H1 (cell line): Measurements from ENCODE around the gene SKA1. TPM values are rescaled to one million over a fixed set of nuclear protein-coding genes. Genes with fewer than 3 reads are reported as not detected.

Experiments used
- CTCF ChIA-PET: fragments of 300-600 bp; sonication (Branson Sonifier 250); formaldehyde crosslinking; loops from one replicate; lab custom pipeline; 2021; ENCODE audit not compliant: partially characterized antibody; lab: Charles Lee
- POLR2A ChIA-PET: fragments of 300-600 bp; sonication (Branson Sonifier 250); formaldehyde crosslinking; loops from one replicate; lab custom pipeline; 2021; ENCODE audit warnings: inconsistent platforms; ENCODE audit not compliant: partially characterized antibody; lab: Charles Lee
- DNase-seq, 2 experiments: peaks; one replicate each; pipeline versions ENCODE4 v3.0.0 to v3.0.0-alpha.2; 2010 to 2022; ENCODE audit warnings: low spot score in 2 of 2, low read depth in 1 of 2, mixed read lengths in 1 of 2
- FAIRE-seq: peaks from 2 replicates; lab custom pipeline; 2011; peaks lifted over from hg19 to GRCh38; lab: Jason Lieb, UNC
- H2AFZ ChIP-seq: 2 replicates; pipeline ENCODE4 v1.8.1; 2012; ENCODE audit warnings: low read length, inconsistent platforms
- H2AK5ac ChIP-seq: 2 replicates; pipeline ENCODE4 v1.6.1; 2013; ENCODE audit warnings: low read depth, low read length
- H2BK120ac ChIP-seq: replicated peaks from 2 replicates; pipeline ENCODE3; 2013; ENCODE audit warnings: low read depth, low read length, inconsistent platforms
- H2BK12ac ChIP-seq: 2 replicates; pipeline ENCODE4 v1.6.1; 2013; ENCODE audit warnings: low read depth, low read length
- H2BK15ac ChIP-seq: 2 replicates; pipeline ENCODE4 v1.6.1; 2013; ENCODE audit warnings: low read length
- H2BK20ac ChIP-seq: 2 replicates; pipeline ENCODE4 v1.6.1; 2013; ENCODE audit warnings: low read length
- H2BK5ac ChIP-seq: 2 replicates; pipeline ENCODE4 v1.6.1; 2013; ENCODE audit warnings: low read depth, low read length
- H3K14ac ChIP-seq: 2 replicates; pipeline ENCODE4 v1.6.1; 2013; ENCODE audit warnings: inconsistent platforms; ENCODE audit not compliant: insufficient read length
- H3K18ac ChIP-seq: 2 replicates; pipeline ENCODE4 v1.6.1; 2013; ENCODE audit warnings: low read length; ENCODE audit errors: extremely low read depth
- H3K23ac ChIP-seq: 2 replicates; pipeline ENCODE4 v1.6.1; 2013; ENCODE audit warnings: inconsistent platforms; ENCODE audit not compliant: insufficient read length
- H3K23me2 ChIP-seq: 2 replicates; pipeline ENCODE4 v1.6.1; 2013; ENCODE audit warnings: low read depth, low read length
- H3K27ac ChIP-seq: 2 replicates; pipeline ENCODE4 v1.6.1; 2011; ENCODE audit warnings: low read depth, low read length, inconsistent platforms
- H3K27me3 ChIP-seq, 4 experiments: replicated peaks in 1 of 4; 1 replicate in 1 of 4; 2 replicates in 3 of 4; pipeline versions ENCODE4 v1.6.1 to v1.8.1; 2011 to 2013; ENCODE audit warnings: low read length in 3 of 4, mild to moderate bottlenecking in 3 of 4, inconsistent platforms in 2 of 4, mixed read lengths in 2 of 4, moderate library complexity in 1 of 4; ENCODE audit not compliant: control insufficient read depth in 3 of 4, insufficient read depth in 3 of 4; ENCODE audit errors: extremely low read depth in 1 of 4
- H3K36me3 ChIP-seq, 4 experiments: 2 replicates each; pipeline versions ENCODE4 v1.6.1 to v1.8.1; 2011 to 2013; ENCODE audit warnings: mild to moderate bottlenecking in 4 of 4, low read length in 3 of 4, moderate library complexity in 2 of 4, control low read depth in 1 of 4, inconsistent platforms in 1 of 4; ENCODE audit not compliant: insufficient read depth in 4 of 4, control insufficient read depth in 2 of 4
- H3K4ac ChIP-seq: replicated peaks from 2 replicates; pipeline ENCODE3; 2013; ENCODE audit warnings: low read length, low read depth, mixed read lengths, inconsistent platforms; ENCODE audit not compliant: insufficient read length
- H3K4me1 ChIP-seq, 4 experiments: replicated peaks in 1 of 4; 1 replicate in 1 of 4; 2 replicates in 3 of 4; pipeline versions ENCODE4 v1.6.1 to v1.8.1; 2011 to 2013; ENCODE audit warnings: low read length in 3 of 4, inconsistent platforms in 2 of 4, mixed read lengths in 1 of 4; ENCODE audit not compliant: insufficient read depth in 4 of 4, control insufficient read depth in 3 of 4
- H3K4me2 ChIP-seq, 2 experiments: 2 replicates each; pipeline versions ENCODE4 v1.6.1 to v1.8.1; 2011 to 2013; ENCODE audit warnings: low read depth in 2 of 2, low read length in 2 of 2, control low read depth in 1 of 2, inconsistent platforms in 1 of 2, mild to moderate bottlenecking in 1 of 2; ENCODE audit not compliant: insufficient read depth in 1 of 2
- H3K4me3 ChIP-seq, 4 experiments: fragments of 200-600, 300-600 bp in 1 of 4; sonication (generic), shearing (Covaris generic), sonication (Bioruptor Twin) in 1 of 4; 2 replicates each; pipeline versions ENCODE4 v1.5.1 to v1.8.1; 2011 to 2016; ENCODE audit warnings: low read length in 4 of 4, low read depth in 3 of 4, control low read depth in 2 of 4, inconsistent platforms in 2 of 4, mild to moderate bottlenecking in 2 of 4, mixed read lengths in 1 of 4, moderate library complexity in 1 of 4; ENCODE audit not compliant: insufficient read depth in 2 of 4; ENCODE audit errors: extremely low read depth in 1 of 4
- H3K56ac ChIP-seq: replicated peaks from 2 replicates; pipeline ENCODE3; 2013; ENCODE audit warnings: low read depth, mild to moderate bottlenecking, mixed read lengths, low read length, inconsistent platforms; ENCODE audit not compliant: insufficient read length
- H3K79me1 ChIP-seq: 2 replicates; pipeline ENCODE4 v1.6.1; 2013; ENCODE audit warnings: low read depth, low read length, control low read depth
- H3K79me2 ChIP-seq, 2 experiments: 2 replicates each; pipeline versions ENCODE4 v1.6.1 to v1.8.1; 2012 to 2013; ENCODE audit warnings: low read length in 2 of 2, mild to moderate bottlenecking in 2 of 2, inconsistent platforms in 1 of 2; ENCODE audit not compliant: insufficient read depth in 2 of 2, control insufficient read depth in 1 of 2
- H3K9ac ChIP-seq, 4 experiments: replicated peaks in 1 of 4; 1 replicate in 1 of 4; 2 replicates in 3 of 4; pipeline versions ENCODE4 v1.6.1 to v1.8.1; 2011 to 2013; ENCODE audit warnings: low read depth in 3 of 4, low read length in 3 of 4, control low read depth in 2 of 4, mild to moderate bottlenecking in 2 of 4, moderate library complexity in 2 of 4, inconsistent platforms in 1 of 4; ENCODE audit errors: extremely low read depth in 1 of 4
- H3K9me3 ChIP-seq, 2 experiments: 2 replicates each; pipeline versions ENCODE4 v1.6.1 to v1.8.1; 2012 to 2013; ENCODE audit warnings: mild to moderate bottlenecking in 2 of 2, moderate library complexity in 2 of 2, control low read depth in 1 of 2, inconsistent platforms in 1 of 2, low read depth in 1 of 2, low read length in 1 of 2, mixed read lengths in 1 of 2; ENCODE audit not compliant: insufficient read depth in 2 of 2
- H4K20me1 ChIP-seq, 2 experiments: replicated peaks in 1 of 2; 2 replicates each; pipeline versions ENCODE3 to v1.8.1; 2011 to 2013; ENCODE audit warnings: inconsistent platforms in 2 of 2, low read length in 2 of 2, mild to moderate bottlenecking in 1 of 2; ENCODE audit not compliant: insufficient read depth in 2 of 2, control insufficient read depth in 1 of 2
- H4K5ac ChIP-seq: 2 replicates; pipeline ENCODE4 v1.6.1; 2013; ENCODE audit warnings: low read length, low read depth, mixed read lengths, inconsistent platforms; ENCODE audit not compliant: insufficient read length
- H4K8ac ChIP-seq: 2 replicates; pipeline ENCODE4 v1.8.0; 2013; ENCODE audit warnings: mild to moderate bottlenecking, moderate library complexity, low read length, inconsistent platforms; ENCODE audit not compliant: insufficient read depth; ENCODE audit errors: extremely low read depth
- H4K91ac ChIP-seq: replicated peaks from 2 replicates; pipeline ENCODE3; 2013; ENCODE audit warnings: low read length, mixed read lengths, inconsistent platforms; ENCODE audit not compliant: insufficient read length
- JUN ChIP-seq: IDR thresholded peaks from 2 replicates; pipeline ENCODE4 v1.6.1; 2011; ENCODE audit warnings: low read depth, mild to moderate bottlenecking, improper control_type of control experiment, low read length
- RBBP5 ChIP-seq: IDR thresholded peaks from 2 replicates; pipeline ENCODE4 v1.7.1; 2012; ENCODE audit warnings: low read depth, mild to moderate bottlenecking, inconsistent platforms, low read length, moderate library complexity, borderline replicate concordance
- SAP30 ChIP-seq: fragments of 300-600 bp; sonication (generic); IDR thresholded peaks from 2 replicates; pipeline ENCODE4 v1.7.1; 2012; ENCODE audit warnings: low read length, moderate library complexity, mild to moderate bottlenecking, inconsistent platforms; ENCODE audit not compliant: insufficient read depth, insufficient replicate concordance
- WGBS, 2 experiments: shearing (Covaris generic) in 1 of 2; methylation state at CpG; one replicate each; pipeline versions ENCODE4 v1.1.6 to v1.1.7; 2013 to 2015; ENCODE audit warnings: low lambda C conversion rate in 2 of 2, mixed read lengths in 2 of 2, inconsistent platforms in 1 of 2, low coverage in 1 of 2, missing lambda C conversion rate in 1 of 2; ENCODE audit not compliant: insufficient replicate concordance in 2 of 2, insufficient coverage in 1 of 2, insufficient read length in 1 of 2; ENCODE audit errors: extremely low coverage in 1 of 2, missing lambda C conversion rate in 1 of 2; 5-methylcytosine and 5-hydroxymethylcytosine counted together
- polyA plus RNA-seq, 7 experiments: library from polyadenylated mRNA; depleted of rRNA in 3 of 7; stranded (reverse) in 5 of 7; unstranded in 2 of 7; fragments of >200 nt in 5 of 7; fragments of 200-250 nt in 2 of 7; gene quantifications; 1 replicate in 5 of 7; 2 replicates in 1 of 7; 4 replicates in 1 of 7; pipeline versions ENCODE4 v1.2.1 to v1.2.3, GENCODE V29; 2011 to 2013; ENCODE audit warnings: missing spikeins in 2 of 7, mixed read lengths in 2 of 7
- total RNA-seq: library from RNA; stranded (reverse); fragmentation: NEBNext Ultra II Directional; extraction: Animal tissue kit (Norgen Biotek cat#: 25700); gene quantifications from 2 replicates; pipeline ENCODE4 v1.2.1, GENCODE V29; 2021

SKA1 gene
- total and polyA plus RNA-seq, 2 of the 8 experiments (the other 6 are each of a cell fraction or from before 2014, with no cell fraction given), result 8.6 to 22.9 TPM

GRCh38 chr18:50410008-50410407, 35.2 kb downstream of the SKA1 start:
- Histone ChIP-seq H3K9me3 (no peaks in the 10 kb centered on the region), H3K4me3 (no peak overlapping the region), H3K27me3 (no peaks in the 10 kb centered on the region), H3K4me1 (peaks cover 0 to 23% (median 16%) of the 10 kb centered on the region in 4 experiments; a peak in 6 of 7 replicates), H3K23ac (no peak overlapping the region), H3K4me2 (no peak overlapping the region), H3K9ac (no peak overlapping the region), H2AFZ (no peak overlapping the region), H2BK5ac (no peak overlapping the region), H2BK20ac (no peak overlapping the region), H3K14ac (no peak overlapping the region), H4K20me1 (no peaks in the 10 kb centered on the region), H4K8ac (no peak overlapping the region), H4K91ac (no peak overlapping the region), H2AK5ac (no peak overlapping the region), H3K79me1 (no peaks in the 10 kb centered on the region)
- POLR2A ChIA-PET, result no interaction called here
- CTCF ChIA-PET, result interaction anchor here (0.8 to 4.7 kb wide), 2 partner anchors 19 to 20 kb away, joined by 3 to 26 read pairs; no protein-coding TSS in a partner anchor
- DNase-seq, result no peak
- WGBS, 2 experiments, result 90% methylated on average over 4 of the region's 4 CpGs; no CpG with 5 or more reads in 1 of the 2 experiments
- TF ChIP-seq SAP30 (no peak), RBBP5 (no peak), JUN (no peak)
- TF ChIP-seq, all 59 proteins: peak for 0
- no peak for FAIRE-seq
- Histone ChIP-seq H3K56ac (no peak overlapping the region), H2BK120ac (no peak overlapping the region), H3K79me2 (no peaks in the 10 kb centered on the region), H3K18ac (no peak overlapping the region), H3K27ac (no peak overlapping the region), H3K4ac (no peak overlapping the region), H3K36me3 (no peaks in the 10 kb centered on the region), H3K23me2 (no peaks in the 10 kb centered on the region), H2BK12ac (no peak overlapping the region), H4K5ac (no peak overlapping the region), H2BK15ac (no peak overlapping the region)
